ENCODE results near the gene FGF22. TPM values are rescaled to one million over a fixed set of nuclear protein-coding genes. Genes with fewer than 3 reads are reported as not detected.
"Not testable (repeated sequence)": the region's sequence is repeated elsewhere in the genome, so short reads cannot be mapped to it uniquely, and the experiment has no call there.

Gene FGF22
- total and polyA plus RNA-seq, 10 of the 15 experiments (the other 5 are each of a cell fraction or from before 2014, with no cell fraction given) = 0.05 TPM; not detected in 9

DNA sequence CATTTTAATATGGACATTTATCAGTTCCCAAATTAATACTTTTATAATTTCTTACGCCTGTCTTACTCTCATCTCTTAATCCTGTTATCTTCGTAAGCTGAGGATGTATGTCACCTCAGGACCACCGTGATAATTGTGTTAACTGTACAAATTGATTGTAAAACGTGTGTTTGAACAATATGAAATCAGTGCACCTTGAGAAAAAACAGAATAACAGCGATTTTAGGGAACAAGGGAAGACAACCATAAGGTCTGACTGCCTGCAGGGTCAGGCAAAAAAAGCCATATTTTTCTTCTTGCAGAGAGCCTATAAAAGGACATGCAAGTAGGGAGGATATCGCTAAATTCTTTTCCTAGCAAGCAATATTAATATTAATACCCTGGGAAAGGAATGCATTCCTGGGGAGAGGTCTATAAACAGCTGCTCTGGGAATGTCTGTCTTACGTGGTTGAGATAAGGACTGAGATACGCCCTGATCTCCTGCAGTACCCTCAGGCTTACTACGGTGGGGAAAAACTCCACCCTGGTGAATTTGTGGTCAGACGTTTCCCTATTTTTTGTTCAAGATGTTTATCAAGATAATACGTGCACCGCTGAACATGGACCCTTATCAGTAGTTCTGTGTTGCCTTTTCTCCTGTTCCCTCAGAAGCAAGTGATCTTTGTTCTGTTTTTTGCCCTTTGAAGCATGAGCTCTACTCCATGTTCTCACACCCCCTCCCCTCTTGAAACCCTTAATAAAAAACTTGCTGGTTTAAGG lies 29.2 kb downstream of the FGF22 start:
- intact Hi-C loops (cut with micrococcal nuclease; ENCODE audit: unreplicated experiment); FAIRE-seq; H3K79me2 ChIP-seq (ENCODE audit: control insufficient read depth, insufficient read depth, low read length); SMC1A ChIA-PET (ENCODE audit: uncharacterized antibody, unreplicated experiment); H3K9me3 ChIP-seq (replicated peaks; ENCODE audit: control insufficient read depth, insufficient read depth, low read length); H3K4me3 ChIP-seq; H4K20me1 ChIP-seq (ENCODE audit: control insufficient read depth, insufficient read depth); BruUV-seq (replicated peaks); RAD21 ChIA-PET (ENCODE audit: unreplicated experiment); H3K4me1 ChIP-seq (ENCODE audit: control insufficient read depth, insufficient read depth, low read length); H3K27me3 ChIP-seq (replicated peaks in 1 of 2; ENCODE audit: control insufficient read depth in 2 of 2, insufficient read depth in 2 of 2, low read length in 1 of 2); DNase-seq (ENCODE audit: low read depth, low spot score); H2AFZ ChIP-seq (ENCODE audit: control insufficient read depth, low read depth, low read length); ATAC-seq; H3K9ac ChIP-seq (ENCODE audit: control insufficient read depth, insufficient read depth, low read length); H3K27ac ChIP-seq (ENCODE audit: control insufficient read depth, insufficient read depth); H3K4me2 ChIP-seq (ENCODE audit: control insufficient read depth, insufficient read depth); H3K36me3 ChIP-seq (ENCODE audit: control insufficient read depth in 2 of 2, insufficient read depth in 2 of 2, low read length in 1 of 2): not testable (repeated sequence)
- ChIA-PET CTCF (interaction anchor here (1.1 to 2.2 kb wide), 3 partner anchors 10 to 68 kb away, joined by 3 to 7 read pairs (median 4); no protein-coding TSS in a partner anchor), POLR2A (interaction anchor here (0.6 to 1.2 kb wide), 2 partner anchors 11 to 23 kb away, joined by 3 read pairs; no protein-coding TSS in a partner anchor)
- in situ Hi-C loops (cut with MboI) = loop anchor here (5.0 kb wide), 1 partner anchor 63 kb away; no protein-coding TSS in a partner anchor
- 28% methylated on average over 12 of the region's 12 CpGs for WGBS (ENCODE audit: insufficient coverage, insufficient replicate concordance, low lambda C conversion rate, missing lambda C conversion rate)

DNA sequence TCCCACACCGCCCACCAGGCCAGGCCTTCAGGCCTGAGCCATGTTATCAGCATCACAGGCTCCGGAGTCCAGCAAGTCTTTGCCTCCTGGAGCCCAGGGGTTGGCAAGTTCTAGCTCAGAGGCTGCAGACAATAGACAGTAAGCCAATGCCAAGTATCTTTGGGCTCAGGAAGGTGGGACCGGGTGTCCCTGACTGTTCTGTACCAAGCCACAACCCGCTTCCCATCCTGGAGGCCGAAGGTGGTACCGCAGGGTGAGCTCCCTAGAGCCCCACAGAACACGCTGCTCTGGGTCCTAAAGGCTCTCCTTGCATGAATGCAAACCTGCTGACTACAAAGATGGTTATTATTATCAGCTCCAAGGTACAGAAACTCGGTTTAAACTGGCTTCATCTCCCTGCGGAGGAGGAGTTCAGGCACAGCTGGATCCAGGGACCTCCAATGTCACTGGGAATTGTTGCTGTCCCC lies 31.0 kb downstream of the FGF22 start:
- CTCF ChIA-PET = interaction anchor here (0.9 to 2.2 kb wide), 3 partner anchors 62 to 68 kb away, joined by 4 to 7 read pairs (median 4); no protein-coding TSS in a partner anchor
- WGBS (ENCODE audit: insufficient coverage, insufficient replicate concordance, low lambda C conversion rate, missing lambda C conversion rate) = 39% methylated on average over 9 of the region's 9 CpGs
- TF ChIP-seq, protein P1, sequence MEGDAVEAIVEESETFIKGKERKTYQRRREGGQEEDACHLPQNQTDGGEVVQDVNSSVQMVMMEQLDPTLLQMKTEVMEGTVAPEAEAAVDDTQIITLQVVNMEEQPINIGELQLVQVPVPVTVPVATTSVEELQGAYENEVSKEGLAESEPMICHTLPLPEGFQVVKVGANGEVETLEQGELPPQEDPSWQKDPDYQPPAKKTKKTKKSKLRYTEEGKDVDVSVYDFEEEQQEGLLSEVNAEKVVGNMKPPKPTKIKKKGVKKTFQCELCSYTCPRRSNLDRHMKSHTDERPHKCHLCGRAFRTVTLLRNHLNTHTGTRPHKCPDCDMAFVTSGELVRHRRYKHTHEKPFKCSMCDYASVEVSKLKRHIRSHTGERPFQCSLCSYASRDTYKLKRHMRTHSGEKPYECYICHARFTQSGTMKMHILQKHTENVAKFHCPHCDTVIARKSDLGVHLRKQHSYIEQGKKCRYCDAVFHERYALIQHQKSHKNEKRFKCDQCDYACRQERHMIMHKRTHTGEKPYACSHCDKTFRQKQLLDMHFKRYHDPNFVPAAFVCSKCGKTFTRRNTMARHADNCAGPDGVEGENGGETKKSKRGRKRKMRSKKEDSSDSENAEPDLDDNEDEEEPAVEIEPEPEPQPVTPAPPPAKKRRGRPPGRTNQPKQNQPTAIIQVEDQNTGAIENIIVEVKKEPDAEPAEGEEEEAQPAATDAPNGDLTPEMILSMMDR (IDR thresholded peaks at IDR 0.05 in 2 of 3, conservative IDR thresholded peaks at IDR 0.05 in 1 of 3; ENCODE audit: control insufficient read depth in 2 of 3, extremely low read depth in 1 of 3, insufficient read depth in 1 of 3, low read depth in 3 of 3, low read length in 3 of 3) = peak in 2 of 3 experiments; percentile 15 to 23; a peak in 2 of 6 replicates
- no peak for TF ChIP-seq SPI1 (IDR thresholded peaks at IDR 0.05; ENCODE audit: borderline replicate concordance, insufficient read depth, low read depth, low read length)
- no peak for TF ChIP-seq DPF2 (IDR thresholded peaks at IDR 0.05)
- RAD21 ChIA-PET (ENCODE audit: unreplicated experiment) = interaction anchor here (0.8 to 1.0 kb wide), 2 partner anchors 22 to 71 kb away, joined by 5 to 6 read pairs; no protein-coding TSS in a partner anchor
- no peak overlapping the region for H2AFZ ChIP-seq (ENCODE audit: control insufficient read depth, low read depth, low read length)
- peaks cover 11% of the 10 kb centered on the region for H3K4me1 ChIP-seq (ENCODE audit: control insufficient read depth, insufficient read depth, low read length)
- SMC1A ChIA-PET (ENCODE audit: uncharacterized antibody, unreplicated experiment) = interaction anchor here (0.8 to 1.1 kb wide), 2 partner anchors 59 to 63 kb away, joined by 3 to 5 read pairs; no protein-coding TSS in a partner anchor
- in situ Hi-C loops (cut with MboI) (no loop called here), intact Hi-C loops (cut with micrococcal nuclease; ENCODE audit: unreplicated experiment) (no loop called here)
- H3K9ac ChIP-seq (ENCODE audit: control insufficient read depth, insufficient read depth, low read length) = no peak overlapping the region
- BruUV-seq (replicated peaks) = no TSS peak
- DNase-seq (ENCODE audit: low read depth, low spot score) (no peak), ATAC-seq (peak; percentile 64), FAIRE-seq (no peak)
- H3K79me2 ChIP-seq (ENCODE audit: control insufficient read depth, insufficient read depth, low read length) = no peaks in the 10 kb centered on the region
- H3K4me3 ChIP-seq = no peak overlapping the region
- H3K9me3 ChIP-seq (replicated peaks; ENCODE audit: control insufficient read depth, insufficient read depth, low read length) = no peaks in the 10 kb centered on the region; the same call in 2 of the 3 replicates
- H3K4me2 ChIP-seq (ENCODE audit: control insufficient read depth, insufficient read depth) = no peak overlapping the region
- no peaks in the 10 kb centered on the region for H4K20me1 ChIP-seq (ENCODE audit: control insufficient read depth, insufficient read depth)
- H3K27me3 ChIP-seq (replicated peaks in 1 of 2; ENCODE audit: control insufficient read depth in 2 of 2, insufficient read depth in 2 of 2, low read length in 1 of 2) = no peaks in the 10 kb centered on the region
- no peak overlapping the region for H3K27ac ChIP-seq (ENCODE audit: control insufficient read depth, insufficient read depth)
- POLR2A ChIA-PET = interaction anchor here (0.5 to 0.9 kb wide), 3 partner anchors 9 to 62 kb away, joined by 3 to 4 read pairs (median 3); no protein-coding TSS in a partner anchor
- no peaks in the 10 kb centered on the region for H3K36me3 ChIP-seq (ENCODE audit: control insufficient read depth in 2 of 2, insufficient read depth in 2 of 2, low read length in 1 of 2)

Data from GM12878 (cell line).